SK-N-SH treated with all-trans-retinoic acid at 6 μM for 48 hours (cell line): ENCODE data around the gene LYSMD2.

Experiments
- ATAC-seq: fragments of 200-7000 bp; cut with Tn5 transposase; 3 replicates; pipeline ENCODE4 v1.9.1; 2020; ENCODE audit warnings: mild to moderate bottlenecking, moderate library complexity
- ARNTL ChIP-seq: fragments of 450-650 bp; formaldehyde crosslinking; IDR thresholded peaks from 2 replicates; pipeline ENCODE4 v1.5.0; 2020; ENCODE audit warnings: low read depth, mild to moderate bottlenecking, moderate library complexity, borderline replicate concordance
- BACH2 ChIP-seq: fragments of 250-450 bp; sonication (Bioruptor Pico); IDR thresholded peaks from 2 replicates; pipeline ENCODE4 v1.9.0; 2021; ENCODE audit warnings: mild to moderate bottlenecking, borderline replicate concordance
- CSDC2 ChIP-seq: fragments of 250-450 bp; sonication (Bioruptor Pico); IDR thresholded peaks from 2 replicates; pipeline ENCODE4 v1.5.0; 2020; ENCODE audit warnings: mild to moderate bottlenecking, moderate library complexity
- CSRNP3 ChIP-seq: fragments of 250-450 bp; sonication (Bioruptor Pico); IDR thresholded peaks from 2 replicates; pipeline ENCODE4 v1.5.1; 2021; ENCODE audit warnings: mild to moderate bottlenecking, moderate library complexity
- ESRRG ChIP-seq: fragments of 250-450 bp; sonication (Bioruptor Pico); IDR thresholded peaks from 2 replicates; pipeline ENCODE4 v1.6.1; 2021; ENCODE audit warnings: mild to moderate bottlenecking
- GLIS3 ChIP-seq: fragments of 250-450 bp; sonication (Bioruptor Pico); IDR thresholded peaks from 2 replicates; pipeline ENCODE4 v1.5.0; 2020; ENCODE audit warnings: mild to moderate bottlenecking, moderate library complexity
- ISL1 ChIP-seq: fragments of 250-450 bp; sonication (Bioruptor Pico); IDR thresholded peaks from 2 replicates; pipeline ENCODE4 v2.1.2; 2022; ENCODE audit warnings: mild to moderate bottlenecking, moderate library complexity
- OSR1 ChIP-seq: fragments of 250-450 bp; sonication (Bioruptor Pico); IDR thresholded peaks from 2 replicates; pipeline ENCODE4 v1.8.0; 2022; ENCODE audit warnings: moderate library complexity, mild to moderate bottlenecking, inconsistent platforms
- PATZ1 ChIP-seq: fragments of 250-450 bp; sonication (Bioruptor Pico); IDR thresholded peaks from 2 replicates; pipeline ENCODE4 v1.8.0; 2020; ENCODE audit warnings: mild to moderate bottlenecking, moderate library complexity, borderline replicate concordance
- POU6F1 ChIP-seq: fragments of 250-450 bp; sonication (Bioruptor Pico); IDR thresholded peaks from 2 replicates; pipeline ENCODE4 v1.8.0; 2021; ENCODE audit warnings: low read depth, mild to moderate bottlenecking, moderate library complexity, borderline replicate concordance
- PPARA ChIP-seq: fragments of 250-450 bp; sonication (Bioruptor Pico); IDR thresholded peaks from 2 replicates; pipeline ENCODE4 v1.5.0; 2020; ENCODE audit warnings: mild to moderate bottlenecking, borderline replicate concordance
- RARB ChIP-seq: fragments of 250-450 bp; sonication (Bioruptor Pico); IDR thresholded peaks from 2 replicates; pipeline ENCODE4 v1.8.0; 2021; ENCODE audit warnings: mild to moderate bottlenecking, moderate library complexity
- SNAI2 ChIP-seq: fragments of 250-450 bp; sonication (Bioruptor Pico); IDR thresholded peaks from 2 replicates; pipeline ENCODE4 v1.5.0; 2020; ENCODE audit warnings: mild to moderate bottlenecking, moderate library complexity
- TCF4 ChIP-seq: fragments of 250-450 bp; sonication (Bioruptor Pico); IDR thresholded peaks from 2 replicates; pipeline ENCODE4 v1.8.0; 2021; ENCODE audit warnings: mild to moderate bottlenecking, moderate library complexity, borderline replicate concordance
- TOX ChIP-seq: fragments of 250-450 bp; sonication (Bioruptor Pico); IDR thresholded peaks from 2 replicates; pipeline ENCODE4 v1.8.0; 2021; ENCODE audit warnings: mild to moderate bottlenecking, moderate library complexity, borderline replicate concordance
- TSHZ2 ChIP-seq: fragments of 250-450 bp; sonication (Bioruptor Pico); IDR thresholded peaks from 2 replicates; pipeline ENCODE4 v1.5.0; 2020; ENCODE audit warnings: mild to moderate bottlenecking, moderate library complexity
- ZC3H10 ChIP-seq: fragments of 250-450 bp; sonication (Bioruptor Pico); IDR thresholded peaks from 2 replicates; pipeline ENCODE4 v1.5.1; 2021; ENCODE audit warnings: mild to moderate bottlenecking, moderate library complexity
- ZFP3 ChIP-seq: fragments of 250-450 bp; sonication (Bioruptor Pico); IDR thresholded peaks from 2 replicates; pipeline ENCODE4 v1.5.0; 2020; ENCODE audit warnings: mild to moderate bottlenecking, moderate library complexity
- ZFP30 ChIP-seq: fragments of 450-650 bp; formaldehyde crosslinking; IDR thresholded peaks from 2 replicates; pipeline ENCODE4 v1.5.0; 2022; ENCODE audit warnings: mild to moderate bottlenecking, moderate library complexity
- ZNF565 ChIP-seq: fragments of 450-650 bp; formaldehyde crosslinking; conservative IDR thresholded peaks from 2 replicates; pipeline ENCODE4 v1.5.0; 2020; ENCODE audit warnings: low read depth, mild to moderate bottlenecking, moderate library complexity
- ZNF70 ChIP-seq: fragments of 450-650 bp; formaldehyde crosslinking; IDR thresholded peaks from 2 replicates; pipeline ENCODE4 v1.5.0; 2020; ENCODE audit warnings: mild to moderate bottlenecking, moderate library complexity
- ZNF8 ChIP-seq: fragments of 450-650 bp; formaldehyde crosslinking; IDR thresholded peaks from 2 replicates; pipeline ENCODE4 v1.5.0; 2020; ENCODE audit warnings: mild to moderate bottlenecking, moderate library complexity

The LYSMD2 gene

DNA sequence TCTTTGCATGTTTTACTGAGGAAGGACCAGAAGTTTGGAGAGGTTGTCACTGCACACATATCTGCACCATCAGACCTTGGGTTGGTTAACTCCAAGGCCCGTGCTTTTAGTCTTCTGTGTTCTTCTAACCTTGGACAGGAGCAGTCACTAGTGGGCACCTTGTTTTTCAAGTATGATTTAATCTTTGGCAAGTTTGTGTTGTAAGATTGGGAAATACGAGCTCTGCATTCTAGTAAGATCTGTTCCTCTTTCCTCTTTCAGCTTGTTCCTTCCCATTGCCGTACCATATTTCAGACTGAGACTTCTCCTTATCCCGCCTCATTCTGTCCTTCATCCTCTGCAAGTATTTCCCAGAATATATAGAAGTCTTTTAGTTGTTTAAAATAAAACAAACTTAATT lies 19.0 kb upstream of the LYSMD2 start:
- TF ChIP-seq GLIS3 (no peak), POU6F1 (CRISPR knock-in tag) (no peak), CSRNP3 (CRISPR knock-in tag) (no peak), OSR1 (CRISPR knock-in tag) (no peak), PPARA (CRISPR knock-in tag) (no peak), PATZ1 (CRISPR knock-in tag) (no peak), CSDC2 (CRISPR knock-in tag) (no peak), ZFP3 (no peak), ESRRG (no peak), ZNF8 (CRISPR knock-in tag) (no peak), ARNTL (CRISPR knock-in tag) (no peak), SNAI2 (CRISPR knock-in tag) (no peak), TCF4 (CRISPR knock-in tag) (no peak)
- TF ChIP-seq, all 23 proteins: peak for 0
- ATAC-seq, result no peak

GRCh38 chr15:51755790-51756189 lies 18.3 kb upstream of the LYSMD2 start:
- ATAC-seq, result no peak
- TF ChIP-seq BACH2 (CRISPR knock-in tag), result no peak
- TF ChIP-seq ZFP3, result no peak
- no peak for TF ChIP-seq TCF4 (CRISPR knock-in tag)

DNA sequence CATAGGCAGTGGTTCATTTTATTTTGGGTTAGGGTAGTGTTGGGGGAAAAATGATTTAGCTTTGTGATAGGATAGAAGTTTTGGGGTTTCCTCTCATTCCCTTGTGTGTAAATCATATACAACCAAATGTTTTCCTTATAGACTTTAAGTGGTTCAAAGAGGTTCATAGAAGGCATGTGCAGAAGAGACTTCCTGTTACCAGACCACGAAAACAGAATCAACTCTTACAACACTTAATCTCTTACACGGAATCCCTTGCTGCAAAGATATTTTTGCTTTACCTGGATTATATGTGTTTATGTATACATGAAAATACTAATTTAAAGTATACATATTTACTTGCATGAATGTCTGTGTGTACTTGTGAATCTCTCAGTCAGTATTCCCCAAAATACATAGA lies 16.8 kb upstream of the LYSMD2 start:
- TF ChIP-seq POU6F1 (CRISPR knock-in tag) (no peak), ZFP3 (no peak), ZFP30 (no peak), ZNF70 (CRISPR knock-in tag) (no peak), TSHZ2 (CRISPR knock-in tag) (no peak)
- ATAC-seq, result no peak

- no peak for ATAC-seq
- no peak for TF ChIP-seq RARB
- no peak for TF ChIP-seq TCF4 (CRISPR knock-in tag)
- TF ChIP-seq ZC3H10, result no peak
- no peak for TF ChIP-seq CSRNP3 (CRISPR knock-in tag)
- no peak for TF ChIP-seq ZNF70 (CRISPR knock-in tag)
- TF ChIP-seq TOX (CRISPR knock-in tag), result no peak
- TF ChIP-seq CSDC2 (CRISPR knock-in tag), result no peak
- no peak for TF ChIP-seq ZNF565 (CRISPR knock-in tag)
- TF ChIP-seq SNAI2 (CRISPR knock-in tag), result no peak
- TF ChIP-seq OSR1 (CRISPR knock-in tag), result no peak
- TF ChIP-seq ISL1 (CRISPR knock-in tag), result no peak
- TF ChIP-seq POU6F1 (CRISPR knock-in tag), result no peak
These were observed 15.4 kb upstream of the LYSMD2 start for GRCh38 chr15:51752888-51753287.
